Measurements from ENCODE around the gene DDX19B. TPM values are rescaled to one million over a fixed set of nuclear protein-coding genes. Genes with fewer than 3 reads are reported as not detected.
"Not testable (repeated sequence)": the region's sequence is repeated elsewhere in the genome, so short reads cannot be mapped to it uniquely, and the experiment has no call there.

Gene DDX19B
- total and polyA plus RNA-seq, 4 experiments from 2014 or later: 26.9 to 52.7 (median 40.5) TPM

GRCh38 chr16:70258946-70259345 is 40.0 kb upstream of the DDX19B start:
- POLR2A ChIA-PET (ENCODE audit: partially characterized antibody): no interaction called here
- Histone ChIP-seq H3K36me3 (ENCODE audit: insufficient read depth, low read length) (peaks cover 48% of the 10 kb centered on the region), H3K4me1 (ENCODE audit: insufficient read depth, low read length) (no peaks in the 10 kb centered on the region), H3K9me3 (ENCODE audit: control insufficient read depth in 1 of 2, low read length in 2 of 2) (no peaks in the 10 kb centered on the region), H3K4me3 (ENCODE audit: low read length in 2 of 2) (no peak overlapping the region), H3K27ac (ENCODE audit: low read depth, low read length) (no peak overlapping the region), H3K27me3 (ENCODE audit: insufficient read depth, low read length) (no peaks in the 10 kb centered on the region)
- CTCF ChIA-PET (ENCODE audit: partially characterized antibody): interaction anchor here (1.8 kb wide), 1 partner anchor 9 kb away, joined by 4 read pairs; no protein-coding TSS in a partner anchor
- peaks cover 0 to 2% (median 0%) of the 10 kb centered on the region in 8 donors for H3K9me3 Mint-ChIP-seq
- H3K36me3 Mint-ChIP-seq: peaks cover 25 to 59% of the 10 kb centered on the region in 2 donors
- DNase-seq: no peak
- H3K4me3 Mint-ChIP-seq: no peak overlapping the region
- H3K27ac Mint-ChIP-seq: no peak overlapping the region
- intact Hi-C loops (cut with micrococcal nuclease): no loop called here
- H3K4me1 Mint-ChIP-seq: no peaks in the 10 kb centered on the region
- H3K27me3 Mint-ChIP-seq: no peaks in the 10 kb centered on the region

- H3K9me3 Mint-ChIP-seq; DNase-seq; H3K27me3 Mint-ChIP-seq; H3K9me3 ChIP-seq (ENCODE audit: control insufficient read depth in 1 of 2, low read length in 2 of 2); intact Hi-C loops (cut with micrococcal nuclease); H3K27ac Mint-ChIP-seq; H3K27ac ChIP-seq (ENCODE audit: low read depth, low read length); H3K4me1 Mint-ChIP-seq; H3K4me3 Mint-ChIP-seq; H3K4me1 ChIP-seq (ENCODE audit: insufficient read depth, low read length); H3K4me3 ChIP-seq (ENCODE audit: low read length in 2 of 2); H3K27me3 ChIP-seq (ENCODE audit: insufficient read depth, low read length): not testable (repeated sequence)
- peaks cover 24 to 66% of the 10 kb centered on the region in 2 donors for H3K36me3 Mint-ChIP-seq
- POLR2A ChIA-PET (ENCODE audit: partially characterized antibody): interaction anchor here (1.0 kb wide), 1 partner anchor 9 kb away, joined by 4 read pairs; the partner anchor contains the start of gene EXOSC6
- H3K36me3 ChIP-seq (ENCODE audit: insufficient read depth, low read length): peaks cover 55% of the 10 kb centered on the region
- CTCF ChIA-PET (ENCODE audit: partially characterized antibody): interaction anchor here (1.5 kb wide), 1 partner anchor 8 kb away, joined by 5 read pairs; the partner anchor contains the start of gene EXOSC6
Observed at GRCh38 chr16:70259903-70260302, 39.1 kb upstream of the DDX19B start.

GRCh38 chr16:70267516-70267915 is 31.5 kb upstream of the DDX19B start:
- Histone ChIP-seq H3K9me3 (ENCODE audit: control insufficient read depth in 1 of 2, low read length in 2 of 2) (no peaks in the 10 kb centered on the region), H3K4me3 (ENCODE audit: low read length in 2 of 2) (no peak overlapping the region), H3K27ac (ENCODE audit: low read depth, low read length) (no peak overlapping the region), H3K4me1 (ENCODE audit: insufficient read depth, low read length) (no peaks in the 10 kb centered on the region), H3K36me3 (ENCODE audit: insufficient read depth, low read length) (peaks cover 58% of the 10 kb centered on the region), H3K27me3 (ENCODE audit: insufficient read depth, low read length) (no peaks in the 10 kb centered on the region)
- Mint-ChIP-seq H3K36me3 (peaks cover 35 to 61% of the 10 kb centered on the region in 2 donors), H3K27me3 (no peaks in the 10 kb centered on the region), H3K27ac (peak overlapping the region in 1 of 7 donors; percentile 72), H3K9me3 (no peaks in the 10 kb centered on the region), H3K4me1 (peaks cover 0 to 1% (median 0%) of the 10 kb centered on the region in 4 donors), H3K4me3 (no peak overlapping the region)
- CTCF ChIA-PET (ENCODE audit: partially characterized antibody): interaction anchor here (0.8 to 2.8 kb wide), 12 partner anchors 9 to 456 kb away, joined by 3 to 22 read pairs (median 4); partner anchors contain the start of genes AARS1 and EXOSC6
- POLR2A ChIA-PET (ENCODE audit: partially characterized antibody): interaction anchor here (1.1 to 1.4 kb wide), 2 partner anchors 15 to 21 kb away, joined by 4 to 5 read pairs; partner anchors contain the start of genes AARS1 and EXOSC6
- peak in 3 of 5 donors; percentile 26 to 31 (median 29) for DNase-seq
- intact Hi-C loops (cut with micrococcal nuclease): no loop called here

DNA sequence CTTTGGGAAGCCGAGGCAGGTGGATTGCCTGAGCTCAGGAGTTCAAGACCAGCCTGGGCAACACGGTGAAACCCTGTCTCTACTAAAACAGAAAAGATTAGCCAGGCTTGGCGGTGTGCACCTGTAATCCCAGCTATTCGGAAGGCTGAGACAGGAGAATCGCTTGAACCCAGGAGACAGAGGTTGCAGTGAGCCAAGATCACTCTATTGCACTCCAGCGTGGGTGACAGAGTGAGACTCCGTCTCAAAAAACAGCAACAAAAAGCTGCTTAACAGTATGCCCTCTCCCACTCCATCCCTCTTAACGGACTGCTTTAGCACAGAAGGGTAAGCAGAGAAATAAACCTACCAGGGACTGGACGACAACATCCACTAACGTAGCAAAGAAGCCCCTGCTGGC is 31.1 kb upstream of the DDX19B start:
- H3K27me3 ChIP-seq (ENCODE audit: insufficient read depth, low read length); H3K27ac ChIP-seq (ENCODE audit: low read depth, low read length); H3K4me3 ChIP-seq (ENCODE audit: low read length in 2 of 2); H3K4me1 ChIP-seq (ENCODE audit: insufficient read depth, low read length); H3K9me3 ChIP-seq (ENCODE audit: control insufficient read depth in 1 of 2, low read length in 2 of 2); H3K4me3 Mint-ChIP-seq; H3K9me3 Mint-ChIP-seq; H3K4me1 Mint-ChIP-seq; H3K27ac Mint-ChIP-seq; H3K27me3 Mint-ChIP-seq; intact Hi-C loops (cut with micrococcal nuclease); DNase-seq: not testable (repeated sequence)
- POLR2A ChIA-PET (ENCODE audit: partially characterized antibody): interaction anchor here (1.1 to 1.4 kb wide), 2 partner anchors 16 to 21 kb away, joined by 4 to 5 read pairs; partner anchors contain the start of genes AARS1 and EXOSC6
- H3K36me3 Mint-ChIP-seq: peaks cover 37 to 64% of the 10 kb centered on the region in 2 donors
- H3K36me3 ChIP-seq (ENCODE audit: insufficient read depth, low read length): peaks cover 56% of the 10 kb centered on the region
- CTCF ChIA-PET (ENCODE audit: partially characterized antibody): interaction anchor here (0.8 to 2.8 kb wide), 12 partner anchors 9 to 456 kb away, joined by 3 to 22 read pairs (median 4); partner anchors contain the start of genes AARS1 and EXOSC6

GRCh38 chr16:70269471-70269870 is 29.5 kb upstream of the DDX19B start:
- CTCF ChIA-PET (ENCODE audit: partially characterized antibody): no interaction called here

GRCh38 chr16:70270176-70270575 is 28.8 kb upstream of the DDX19B start:
- no peak for DNase-seq
- H3K27ac ChIP-seq (ENCODE audit: low read depth, low read length): no peak overlapping the region
- CTCF ChIA-PET (ENCODE audit: partially characterized antibody): interaction anchor here (1.0 kb wide), 1 partner anchor 42 kb away, joined by 3 read pairs; no protein-coding TSS in a partner anchor
- H3K36me3 Mint-ChIP-seq: peaks cover 35 to 58% of the 10 kb centered on the region in 2 donors
- peaks cover 44% of the 10 kb centered on the region for H3K36me3 ChIP-seq (ENCODE audit: insufficient read depth, low read length)
- H3K4me1 ChIP-seq (ENCODE audit: insufficient read depth, low read length): no peaks in the 10 kb centered on the region
- no peak overlapping the region for H3K4me3 ChIP-seq (ENCODE audit: low read length in 2 of 2)
- H3K27me3 ChIP-seq (ENCODE audit: insufficient read depth, low read length): no peaks in the 10 kb centered on the region
- no peaks in the 10 kb centered on the region for H3K27me3 Mint-ChIP-seq
- intact Hi-C loops (cut with micrococcal nuclease): no loop called here
- H3K9me3 Mint-ChIP-seq: no peaks in the 10 kb centered on the region
- POLR2A ChIA-PET (ENCODE audit: partially characterized antibody): interaction anchor here (1.5 kb wide), 1 partner anchor 29 kb away, joined by 5 read pairs; the partner anchor contains the start of gene DDX19B
- H3K4me3 Mint-ChIP-seq: no peak overlapping the region
- H3K9me3 ChIP-seq (ENCODE audit: control insufficient read depth in 1 of 2, low read length in 2 of 2): no peaks in the 10 kb centered on the region
- peaks cover 0 to 1% (median 0%) of the 10 kb centered on the region in 4 donors for H3K4me1 Mint-ChIP-seq
- peak overlapping the region in 1 of 7 donors; percentile 36 for H3K27ac Mint-ChIP-seq

More at GRCh38 chr16:70269471-70269870, 29.5 kb upstream of the DDX19B start:
- Mint-ChIP-seq H3K27ac (no peak overlapping the region), H3K9me3 (no peaks in the 10 kb centered on the region), H3K36me3 (peaks cover 41 to 64% of the 10 kb centered on the region in 2 donors), H3K27me3 (no peaks in the 10 kb centered on the region), H3K4me1 (peaks cover 0 to 1% (median 0%) of the 10 kb centered on the region in 4 donors), H3K4me3 (no peak overlapping the region)
- no peak overlapping the region for H3K4me3 ChIP-seq (ENCODE audit: low read length in 2 of 2)
- H3K4me1 ChIP-seq (ENCODE audit: insufficient read depth, low read length): no peaks in the 10 kb centered on the region
- POLR2A ChIA-PET (ENCODE audit: partially characterized antibody): no interaction called here
- H3K9me3 ChIP-seq (ENCODE audit: control insufficient read depth in 1 of 2, low read length in 2 of 2): no peaks in the 10 kb centered on the region
- no peak overlapping the region for H3K27ac ChIP-seq (ENCODE audit: low read depth, low read length)
- no peak for DNase-seq
- intact Hi-C loops (cut with micrococcal nuclease): no loop called here
- H3K27me3 ChIP-seq (ENCODE audit: insufficient read depth, low read length): no peaks in the 10 kb centered on the region
- peaks cover 51% of the 10 kb centered on the region for H3K36me3 ChIP-seq (ENCODE audit: insufficient read depth, low read length)

DNA sequence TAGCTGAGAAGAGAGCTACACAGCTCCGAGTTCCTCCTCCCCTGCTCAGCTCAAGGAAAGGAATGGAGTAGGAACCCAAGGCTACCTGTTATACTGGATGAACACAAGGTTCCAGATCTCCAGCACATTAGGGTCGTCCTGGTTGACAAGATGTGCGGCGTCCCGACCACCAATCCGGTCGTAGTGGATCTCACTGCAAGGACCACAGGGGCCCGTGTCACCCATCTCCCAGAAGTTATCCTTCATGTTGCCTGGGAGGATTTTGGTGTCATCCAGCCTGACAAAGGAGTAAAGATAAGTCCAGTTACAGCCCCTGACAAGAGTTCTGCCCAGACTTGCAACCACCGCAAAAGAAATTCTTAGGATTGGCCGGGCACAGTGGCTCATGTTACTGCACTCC is 27.3 kb upstream of the DDX19B start:
- Mint-ChIP-seq H3K27me3 (no peaks in the 10 kb centered on the region), H3K27ac (no peak overlapping the region), H3K36me3 (peaks cover 35 to 60% of the 10 kb centered on the region in 2 donors), H3K4me1 (peaks cover 0 to 3% (median under 1%) of the 10 kb centered on the region in 4 donors), H3K9me3 (no peaks in the 10 kb centered on the region), H3K4me3 (no peak overlapping the region)
- DNase-seq: no peak
- Histone ChIP-seq H3K27me3 (ENCODE audit: insufficient read depth, low read length) (no peaks in the 10 kb centered on the region), H3K36me3 (ENCODE audit: insufficient read depth, low read length) (peaks cover 44% of the 10 kb centered on the region), H3K4me1 (ENCODE audit: insufficient read depth, low read length) (no peaks in the 10 kb centered on the region), H3K9me3 (ENCODE audit: control insufficient read depth in 1 of 2, low read length in 2 of 2) (no peaks in the 10 kb centered on the region), H3K27ac (ENCODE audit: low read depth, low read length) (no peak overlapping the region), H3K4me3 (ENCODE audit: low read length in 2 of 2) (no peak overlapping the region)
- intact Hi-C loops (cut with micrococcal nuclease): no loop called here
- ChIA-PET POLR2A (ENCODE audit: partially characterized antibody) (interaction anchor here (0.6 to 1.7 kb wide), 5 partner anchors 17 to 262 kb away, joined by 3 to 13 read pairs (median 3); partner anchors contain the start of genes AARS1, DDX19B and EXOSC6), CTCF (ENCODE audit: partially characterized antibody) (interaction anchor here (0.6 to 1.6 kb wide), 5 partner anchors 8 to 223 kb away, joined by 3 to 6 read pairs (median 4); partner anchors contain the start of gene AARS1)

All from CD4-positive, alpha-beta memory T cell (primary cell).